ENCODE measurements around the gene RPS23.

Gene RPS23

GRCh38 chr5:82277987-82278710 lies at the start of gene RPS23:
TSS of gene RPS23 (minus strand) at chr5:82278354. CDS start at chr5:82278323, 31 bp downstream.
- peak; percentile 97 for DNase-seq (ENCODE audit: low read depth)
- Histone ChIP-seq H3K4me1 (ENCODE audit: control insufficient read depth, insufficient read depth, low read length) (peaks cover 26% of the 10 kb centered on the region), H3K36me3 (ENCODE audit: control insufficient read depth, insufficient read depth, low read length, severe bottlenecking) (peaks cover 29% of the 10 kb centered on the region), H3K9ac (ENCODE audit: low read length) (peak within 1 kb of the TSS; percentile 100), H3K9me3 (ENCODE audit: control insufficient read depth, low read length) (no peaks in the 10 kb centered on the region), H3K4me3 (ENCODE audit: low read length) (peak within 1 kb of the TSS; percentile 100), H3K27me3 (replicated peaks; ENCODE audit: control insufficient read depth, insufficient read depth, low read length) (no peaks in the 10 kb centered on the region)

- Histone ChIP-seq H3K4me1 (ENCODE audit: control insufficient read depth, insufficient read depth, low read length) (peaks cover 37% of the 10 kb centered on the region), H3K9ac (ENCODE audit: low read length) (no peak overlapping the region), H3K36me3 (ENCODE audit: control insufficient read depth, insufficient read depth, low read length, severe bottlenecking) (no peaks in the 10 kb centered on the region), H3K4me3 (ENCODE audit: low read length) (no peak overlapping the region), H3K27me3 (replicated peaks; ENCODE audit: control insufficient read depth, insufficient read depth, low read length) (no peaks in the 10 kb centered on the region), H3K9me3 (ENCODE audit: control insufficient read depth, low read length) (no peaks in the 10 kb centered on the region)
- peak; percentile 57 for DNase-seq (ENCODE audit: low read depth)
Observed at GRCh38 chr5:82327941-82328340, 49.8 kb upstream of the RPS23 start.

- Histone ChIP-seq H3K4me3 (ENCODE audit: low read length) (no peak overlapping the region), H3K36me3 (ENCODE audit: control insufficient read depth, insufficient read depth, low read length, severe bottlenecking) (no peaks in the 10 kb centered on the region), H3K27me3 (replicated peaks; ENCODE audit: control insufficient read depth, insufficient read depth, low read length) (no peaks in the 10 kb centered on the region), H3K9ac (ENCODE audit: low read length) (no peak overlapping the region), H3K4me1 (ENCODE audit: control insufficient read depth, insufficient read depth, low read length) (peaks cover 17% of the 10 kb centered on the region), H3K9me3 (ENCODE audit: control insufficient read depth, low read length) (no peaks in the 10 kb centered on the region)
- no peak for DNase-seq (ENCODE audit: low read depth)
Observed at GRCh38 chr5:82325996-82326395, 47.8 kb upstream of the RPS23 start.

- Histone ChIP-seq H3K36me3 (ENCODE audit: control insufficient read depth, insufficient read depth, low read length, severe bottlenecking) (no peaks in the 10 kb centered on the region), H3K27me3 (replicated peaks; ENCODE audit: control insufficient read depth, insufficient read depth, low read length) (no peaks in the 10 kb centered on the region), H3K4me3 (ENCODE audit: low read length) (no peak overlapping the region), H3K9me3 (ENCODE audit: control insufficient read depth, low read length) (no peaks in the 10 kb centered on the region), H3K4me1 (ENCODE audit: control insufficient read depth, insufficient read depth, low read length) (peaks cover 9% of the 10 kb centered on the region), H3K9ac (ENCODE audit: low read length) (no peak overlapping the region)
- no peak for DNase-seq (ENCODE audit: low read depth)
Observed at GRCh38 chr5:82325155-82325554, 47.0 kb upstream of the RPS23 start.

- no peaks in the 10 kb centered on the region for H3K36me3 ChIP-seq (ENCODE audit: control insufficient read depth, insufficient read depth, low read length, severe bottlenecking)
- no peaks in the 10 kb centered on the region for H3K27me3 ChIP-seq (replicated peaks; ENCODE audit: control insufficient read depth, insufficient read depth, low read length)
- H3K9me3 ChIP-seq (ENCODE audit: control insufficient read depth, low read length) = no peaks in the 10 kb centered on the region
- H3K4me3 ChIP-seq (ENCODE audit: low read length) = no peak overlapping the region
- H3K9ac ChIP-seq (ENCODE audit: low read length) = no peak overlapping the region
- peak; percentile 22 for DNase-seq (ENCODE audit: low read depth)
- no peaks in the 10 kb centered on the region for H3K4me1 ChIP-seq (ENCODE audit: control insufficient read depth, insufficient read depth, low read length)
Observed at GRCh38 chr5:82320966-82321365, 42.8 kb upstream of the RPS23 start.

- Histone ChIP-seq H3K4me1 (ENCODE audit: control insufficient read depth, insufficient read depth, low read length) (no peaks in the 10 kb centered on the region), H3K9me3 (ENCODE audit: control insufficient read depth, low read length) (no peaks in the 10 kb centered on the region), H3K36me3 (ENCODE audit: control insufficient read depth, insufficient read depth, low read length, severe bottlenecking) (no peaks in the 10 kb centered on the region), H3K9ac (ENCODE audit: low read length) (no peak overlapping the region), H3K4me3 (ENCODE audit: low read length) (no peak overlapping the region), H3K27me3 (replicated peaks; ENCODE audit: control insufficient read depth, insufficient read depth, low read length) (no peaks in the 10 kb centered on the region)
- DNase-seq (ENCODE audit: low read depth) = no peak
Observed at GRCh38 chr5:82319651-82320376, 41.7 kb upstream of the RPS23 start.

- no peaks in the 10 kb centered on the region for H3K27me3 ChIP-seq (replicated peaks; ENCODE audit: control insufficient read depth, insufficient read depth, low read length)
- no peaks in the 10 kb centered on the region for H3K9me3 ChIP-seq (ENCODE audit: control insufficient read depth, low read length)
- no peaks in the 10 kb centered on the region for H3K4me1 ChIP-seq (ENCODE audit: control insufficient read depth, insufficient read depth, low read length)
- H3K9ac ChIP-seq (ENCODE audit: low read length) = no peak overlapping the region
- DNase-seq (ENCODE audit: low read depth) = no peak
- no peak overlapping the region for H3K4me3 ChIP-seq (ENCODE audit: low read length)
- H3K36me3 ChIP-seq (ENCODE audit: control insufficient read depth, insufficient read depth, low read length, severe bottlenecking) = no peaks in the 10 kb centered on the region
Observed at GRCh38 chr5:82319192-82319591, 41.0 kb upstream of the RPS23 start.

- no peak overlapping the region for H3K4me3 ChIP-seq (ENCODE audit: low read length)
- DNase-seq (ENCODE audit: low read depth) = peak; percentile 64
- H3K9ac ChIP-seq (ENCODE audit: low read length) = no peak overlapping the region
- H3K9me3 ChIP-seq (ENCODE audit: control insufficient read depth, low read length) = no peaks in the 10 kb centered on the region
- no peaks in the 10 kb centered on the region for H3K4me1 ChIP-seq (ENCODE audit: control insufficient read depth, insufficient read depth, low read length)
- H3K36me3 ChIP-seq (ENCODE audit: control insufficient read depth, insufficient read depth, low read length, severe bottlenecking) = no peaks in the 10 kb centered on the region
- no peaks in the 10 kb centered on the region for H3K27me3 ChIP-seq (replicated peaks; ENCODE audit: control insufficient read depth, insufficient read depth, low read length)
Observed at GRCh38 chr5:82314964-82315758, 37.0 kb upstream of the RPS23 start.

GRCh38 chr5:82313016-82313415 lies 34.9 kb upstream of the RPS23 start:
- H3K4me3 ChIP-seq (ENCODE audit: low read length) = no peak overlapping the region
- no peaks in the 10 kb centered on the region for H3K36me3 ChIP-seq (ENCODE audit: control insufficient read depth, insufficient read depth, low read length, severe bottlenecking)
- H3K27me3 ChIP-seq (replicated peaks; ENCODE audit: control insufficient read depth, insufficient read depth, low read length) = no peaks in the 10 kb centered on the region
- H3K9me3 ChIP-seq (ENCODE audit: control insufficient read depth, low read length) = no peaks in the 10 kb centered on the region
- H3K4me1 ChIP-seq (ENCODE audit: control insufficient read depth, insufficient read depth, low read length) = no peaks in the 10 kb centered on the region
- DNase-seq (ENCODE audit: low read depth) = peak; percentile 51
- peak overlapping the region; percentile 59 for H3K9ac ChIP-seq (ENCODE audit: low read length)

GRCh38 chr5:82312373-82312856 lies 34.3 kb upstream of the RPS23 start:
- H3K36me3 ChIP-seq (ENCODE audit: control insufficient read depth, insufficient read depth, low read length, severe bottlenecking) = no peaks in the 10 kb centered on the region
- H3K4me1 ChIP-seq (ENCODE audit: control insufficient read depth, insufficient read depth, low read length) = no peaks in the 10 kb centered on the region
- peak overlapping the region; percentile 59 for H3K9ac ChIP-seq (ENCODE audit: low read length)
- H3K27me3 ChIP-seq (replicated peaks; ENCODE audit: control insufficient read depth, insufficient read depth, low read length) = no peaks in the 10 kb centered on the region
- H3K9me3 ChIP-seq (ENCODE audit: control insufficient read depth, low read length) = no peaks in the 10 kb centered on the region
- DNase-seq (ENCODE audit: low read depth) = peak; percentile 95
- no peak overlapping the region for H3K4me3 ChIP-seq (ENCODE audit: low read length)

- DNase-seq (ENCODE audit: low read depth) = no peak
- Histone ChIP-seq H3K4me3 (ENCODE audit: low read length) (no peak overlapping the region), H3K9me3 (ENCODE audit: control insufficient read depth, low read length) (no peaks in the 10 kb centered on the region), H3K27me3 (replicated peaks; ENCODE audit: control insufficient read depth, insufficient read depth, low read length) (no peaks in the 10 kb centered on the region), H3K4me1 (ENCODE audit: control insufficient read depth, insufficient read depth, low read length) (no peaks in the 10 kb centered on the region), H3K9ac (ENCODE audit: low read length) (no peak overlapping the region), H3K36me3 (ENCODE audit: control insufficient read depth, insufficient read depth, low read length, severe bottlenecking) (no peaks in the 10 kb centered on the region)
Observed at GRCh38 chr5:82309091-82309531, 31.0 kb upstream of the RPS23 start.
